ENCODE results near the gene ERGIC3. TPM values are rescaled to one million over a fixed set of nuclear protein-coding genes. Genes with fewer than 3 reads are reported as not detected.
A peak's percentile ranks its signal among the peaks of the same experiment; 100 is the strongest.

ERGIC3 gene
- total and polyA plus RNA-seq, 2 of the 13 experiments (the other 11 are each of a cell fraction or from before 2014, with no cell fraction given), result 407 to 670 TPM

GRCh38 chr20:35604449-35604747, 62.5 kb downstream of the ERGIC3 start (continued):
- TF ChIP-seq ZSCAN22 (CRISPR knock-in tag; IDR thresholded peaks at IDR 0.05) (no peak), TBL1XR1 (IDR thresholded peaks at IDR 0.05; ENCODE audit: borderline replicate concordance, low read length, partially characterized antibody) (no peak), SMC3 (IDR thresholded peaks at IDR 0.05; ENCODE audit: low read length) (peak; percentile 55), KAT2B (IDR thresholded peaks at IDR 0.05; ENCODE audit: borderline replicate concordance, low read depth, low read length) (0 out of 2 replicates have a peak, but pooled peaks have one; percentile 8), ZNF589 (CRISPR knock-in tag; conservative IDR thresholded peaks at IDR 0.05) (no peak), DRAP1 (CRISPR knock-in tag; IDR thresholded peaks at IDR 0.05) (no peak), SP4 (CRISPR knock-in tag; IDR thresholded peaks at IDR 0.05) (0 out of 2 replicates have a peak, but pooled peaks have one; percentile 40), STAG1 (CRISPR knock-in tag; IDR thresholded peaks at IDR 0.05) (peak; percentile 63), ZNF20 (CRISPR knock-in tag; IDR thresholded peaks at IDR 0.05) (no peak), ZNF317 (CRISPR knock-in tag; IDR thresholded peaks at IDR 0.05) (no peak), ZNF576 (CRISPR knock-in tag; IDR thresholded peaks at IDR 0.05) (no peak), ZNF691 (CRISPR knock-in tag; IDR thresholded peaks at IDR 0.05; ENCODE audit: borderline replicate concordance, low read depth) (no peak), ZNF841 (CRISPR knock-in tag; IDR thresholded peaks at IDR 0.05; ENCODE audit: borderline replicate concordance) (no peak), IRF9 (CRISPR knock-in tag; IDR thresholded peaks at IDR 0.05; ENCODE audit: borderline replicate concordance) (0 out of 2 replicates have a peak, but pooled peaks have one; percentile 36), SUZ12 (IDR thresholded peaks at IDR 0.05; ENCODE audit: low read depth, low read length) (no peak), SETDB1 (CRISPR knock-in tag; IDR thresholded peaks at IDR 0.05; ENCODE audit: borderline replicate concordance) (0 out of 2 replicates have a peak, but pooled peaks have one; percentile 6), PHF8 (CRISPR knock-in tag; IDR thresholded peaks at IDR 0.05) (no peak), ZBTB7B (CRISPR knock-in tag; IDR thresholded peaks at IDR 0.05) (peak; percentile 26; the same call in 1 of the 2 replicates), GTF2F1 (IDR thresholded peaks at IDR 0.05; ENCODE audit: low read length) (no peak), SP5 (CRISPR knock-in tag; IDR thresholded peaks at IDR 0.05; ENCODE audit: borderline replicate concordance, low read depth) (no peak), E2F1 (CRISPR knock-in tag; IDR thresholded peaks at IDR 0.05) (no peak), ZNF740 (CRISPR knock-in tag; IDR thresholded peaks at IDR 0.05) (no peak), ZNF326 (CRISPR knock-in tag; IDR thresholded peaks at IDR 0.05; ENCODE audit: borderline replicate concordance) (no peak), U2AF1 (optimal IDR thresholded peaks at IDR 0.05; ENCODE audit: low read depth, low read length) (no peak), THAP7 (CRISPR knock-in tag; IDR thresholded peaks at IDR 0.05) (no peak), ZNF782 (CRISPR knock-in tag; IDR thresholded peaks at IDR 0.05; ENCODE audit: borderline replicate concordance) (no peak), ZNF501 (CRISPR knock-in tag; IDR thresholded peaks at IDR 0.05) (0 out of 2 replicates have a peak, but pooled peaks have one; percentile 15), HDAC2 (CRISPR knock-in tag; IDR thresholded peaks at IDR 0.05) (no peak), ZFP1 (CRISPR knock-in tag; IDR thresholded peaks at IDR 0.05) (no peak)
